Measurements from ENCODE around the gene CARD19. TPM values are rescaled to one million over a fixed set of nuclear protein-coding genes. Genes with fewer than 3 reads are reported as not detected.

CARD19 gene
- total and polyA plus RNA-seq, 8 donors, result 16.9 to 43.0 (median 23.1) TPM

- ATAC-seq, result no peak
- TF ChIP-seq, protein P1, sequence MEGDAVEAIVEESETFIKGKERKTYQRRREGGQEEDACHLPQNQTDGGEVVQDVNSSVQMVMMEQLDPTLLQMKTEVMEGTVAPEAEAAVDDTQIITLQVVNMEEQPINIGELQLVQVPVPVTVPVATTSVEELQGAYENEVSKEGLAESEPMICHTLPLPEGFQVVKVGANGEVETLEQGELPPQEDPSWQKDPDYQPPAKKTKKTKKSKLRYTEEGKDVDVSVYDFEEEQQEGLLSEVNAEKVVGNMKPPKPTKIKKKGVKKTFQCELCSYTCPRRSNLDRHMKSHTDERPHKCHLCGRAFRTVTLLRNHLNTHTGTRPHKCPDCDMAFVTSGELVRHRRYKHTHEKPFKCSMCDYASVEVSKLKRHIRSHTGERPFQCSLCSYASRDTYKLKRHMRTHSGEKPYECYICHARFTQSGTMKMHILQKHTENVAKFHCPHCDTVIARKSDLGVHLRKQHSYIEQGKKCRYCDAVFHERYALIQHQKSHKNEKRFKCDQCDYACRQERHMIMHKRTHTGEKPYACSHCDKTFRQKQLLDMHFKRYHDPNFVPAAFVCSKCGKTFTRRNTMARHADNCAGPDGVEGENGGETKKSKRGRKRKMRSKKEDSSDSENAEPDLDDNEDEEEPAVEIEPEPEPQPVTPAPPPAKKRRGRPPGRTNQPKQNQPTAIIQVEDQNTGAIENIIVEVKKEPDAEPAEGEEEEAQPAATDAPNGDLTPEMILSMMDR (IDR thresholded peaks at IDR 0.05), result no peak
- intact Hi-C loops (cut with DNase I), result no loop called here
- no peaks in the 10 kb centered on the region for H3K9me3 ChIP-seq
- peak in 1 of 4 donors; percentile 8 for DNase-seq
- peaks cover 0 to 25% of the 10 kb centered on the region in 2 donors for H3K36me3 ChIP-seq
- H3K4me1 ChIP-seq, result peaks cover 12 to 15% of the 10 kb centered on the region in 2 donors
- H3K27ac ChIP-seq, result no peak overlapping the region
- H3K4me3 ChIP-seq, result no peak overlapping the region
- H3K27me3 ChIP-seq, result no peaks in the 10 kb centered on the region
Measured at GRCh38 chr9:93081931-93082330, 14.1 kb upstream of the CARD19 start.

DNA sequence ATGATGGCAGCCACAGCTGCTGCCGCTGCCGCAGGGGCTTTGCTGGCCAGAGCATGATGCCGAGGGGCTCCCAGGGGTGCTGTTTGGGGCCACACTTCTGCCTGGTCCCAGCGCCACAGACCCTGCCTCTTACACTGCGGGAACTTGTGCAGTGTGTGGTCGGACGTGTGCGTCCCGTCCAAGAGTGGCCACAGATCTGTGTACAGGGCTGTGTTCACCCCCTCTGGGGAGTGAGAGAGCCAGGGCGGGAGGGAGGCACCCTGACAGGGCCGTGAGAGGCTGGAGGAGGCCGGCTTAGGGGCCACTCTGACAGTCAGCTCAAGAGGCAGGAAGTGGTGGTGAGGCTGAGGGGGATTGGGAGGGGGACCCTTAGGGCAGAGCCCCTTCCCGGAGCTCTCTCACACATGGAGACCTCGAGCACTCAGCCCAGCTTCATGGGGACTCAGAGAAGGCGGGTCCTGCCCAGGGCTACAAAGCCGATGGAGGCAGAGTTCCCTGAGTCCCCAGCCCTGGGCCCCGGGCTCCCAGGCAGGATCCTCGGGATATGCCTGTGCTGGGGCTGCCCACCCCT, 13.1 kb upstream of the CARD19 start:
- intact Hi-C loops (cut with DNase I), result no loop called here
- peak; percentile 60 for ATAC-seq
- peak in 3 of 4 donors; percentile 30 to 73 (median 30) for DNase-seq
- H3K27ac ChIP-seq, result no peak overlapping the region
- no peaks in the 10 kb centered on the region for H3K9me3 ChIP-seq
- TF ChIP-seq, protein P1 (IDR thresholded peaks at IDR 0.05), result no peak
- H3K27me3 ChIP-seq, result no peaks in the 10 kb centered on the region
- no peak overlapping the region for H3K4me3 ChIP-seq
- H3K36me3 ChIP-seq, result peaks cover 0 to 20% of the 10 kb centered on the region in 2 donors
- H3K4me1 ChIP-seq, result peaks cover 12 to 15% of the 10 kb centered on the region in 2 donors

DNA sequence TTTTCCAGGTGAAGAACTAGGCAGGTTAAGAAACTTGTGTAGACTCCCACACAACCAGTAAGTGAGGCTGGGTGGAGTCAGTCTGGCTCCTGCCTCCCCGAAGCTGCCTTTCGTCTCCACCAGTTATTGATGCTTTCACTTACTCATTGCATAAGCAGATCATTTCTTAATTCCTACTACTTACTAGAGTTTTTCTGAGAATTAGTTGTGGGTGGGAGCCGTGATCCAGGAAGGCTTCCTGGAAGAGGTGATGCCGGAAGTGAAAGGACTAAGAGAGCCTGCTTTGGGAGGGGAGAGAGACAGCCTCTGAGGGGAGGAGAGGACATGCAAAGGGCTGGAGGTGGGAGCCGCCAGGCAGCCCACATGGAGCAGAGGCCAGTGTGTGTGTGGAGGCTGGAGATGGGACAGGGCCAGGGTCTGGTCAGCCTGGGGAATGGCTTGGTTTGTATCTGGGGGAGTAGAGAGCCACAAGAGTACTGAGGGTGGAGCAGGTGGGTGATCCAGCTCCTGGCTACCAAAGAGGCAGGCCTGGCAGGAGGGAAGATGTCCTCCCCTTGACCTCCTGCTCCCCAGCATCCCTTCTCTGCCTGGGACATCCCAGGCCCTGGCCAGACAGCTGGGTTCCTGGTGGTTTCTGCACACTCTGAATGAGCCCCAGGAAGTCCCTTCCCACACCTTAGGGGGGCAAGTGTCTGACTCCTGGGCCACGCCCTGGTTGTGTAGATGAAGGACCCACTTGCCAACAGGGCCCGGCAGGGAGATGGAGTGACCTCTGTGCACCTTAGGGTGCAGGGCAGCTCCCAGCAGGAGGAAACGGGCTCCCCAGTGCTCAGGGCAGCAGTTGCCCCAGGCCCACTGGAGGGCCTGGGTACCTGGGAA, 12.2 kb upstream of the CARD19 start:
- intact Hi-C loops (cut with DNase I), result no loop called here
- TF ChIP-seq, protein P1 (IDR thresholded peaks at IDR 0.05), result no peak
- no peak overlapping the region for H3K4me3 ChIP-seq
- no peak overlapping the region for H3K27ac ChIP-seq
- peaks cover 0 to 14% of the 10 kb centered on the region in 2 donors for H3K36me3 ChIP-seq
- H3K9me3 ChIP-seq, result no peaks in the 10 kb centered on the region
- H3K4me1 ChIP-seq, result peaks cover 12 to 15% of the 10 kb centered on the region in 2 donors
- ATAC-seq (peak; percentile 59), DNase-seq (peak in 1 of 4 donors; percentile 35)
- H3K27me3 ChIP-seq, result no peaks in the 10 kb centered on the region

GRCh38 chr9:93084471-93084881, 11.5 kb upstream of the CARD19 start:
- intact Hi-C loops (cut with DNase I), result no loop called here
- TF ChIP-seq, protein P1 (IDR thresholded peaks at IDR 0.05), result no peak

GRCh38 chr9:93085676-93086075, 10.3 kb upstream of the CARD19 start:
- intact Hi-C loops (cut with DNase I), result no loop called here
- Histone ChIP-seq H3K4me1 (peaks cover 12 to 15% of the 10 kb centered on the region in 2 donors), H3K36me3 (peaks cover 0 to 5% of the 10 kb centered on the region in 2 donors), H3K9me3 (no peaks in the 10 kb centered on the region), H3K27me3 (no peaks in the 10 kb centered on the region), H3K27ac (no peak overlapping the region), H3K4me3 (no peak overlapping the region)
- peak in 1 of 4 donors; percentile 18 for DNase-seq
- ATAC-seq, result no peak
- TF ChIP-seq, protein P1 (IDR thresholded peaks at IDR 0.05), result no peak

More at GRCh38 chr9:93084471-93084881, 11.5 kb upstream of the CARD19 start:
- Histone ChIP-seq H3K36me3 (peaks cover 0 to 8% of the 10 kb centered on the region in 2 donors), H3K4me3 (no peak overlapping the region), H3K9me3 (no peaks in the 10 kb centered on the region), H3K27ac (no peak overlapping the region), H3K4me1 (peaks cover 12 to 15% of the 10 kb centered on the region in 2 donors), H3K27me3 (no peaks in the 10 kb centered on the region)
- DNase-seq, result peak in 1 of 4 donors; percentile 27
- ATAC-seq, result no peak
